ENCODE data around the gene CPNE7.
A peak's percentile ranks its signal among the peaks of the same experiment; 100 is the strongest.
"Not testable (repeated sequence)": the region's sequence is repeated elsewhere in the genome, so short reads cannot be mapped to it uniquely, and the experiment has no call there.

The CPNE7 gene

DNA sequence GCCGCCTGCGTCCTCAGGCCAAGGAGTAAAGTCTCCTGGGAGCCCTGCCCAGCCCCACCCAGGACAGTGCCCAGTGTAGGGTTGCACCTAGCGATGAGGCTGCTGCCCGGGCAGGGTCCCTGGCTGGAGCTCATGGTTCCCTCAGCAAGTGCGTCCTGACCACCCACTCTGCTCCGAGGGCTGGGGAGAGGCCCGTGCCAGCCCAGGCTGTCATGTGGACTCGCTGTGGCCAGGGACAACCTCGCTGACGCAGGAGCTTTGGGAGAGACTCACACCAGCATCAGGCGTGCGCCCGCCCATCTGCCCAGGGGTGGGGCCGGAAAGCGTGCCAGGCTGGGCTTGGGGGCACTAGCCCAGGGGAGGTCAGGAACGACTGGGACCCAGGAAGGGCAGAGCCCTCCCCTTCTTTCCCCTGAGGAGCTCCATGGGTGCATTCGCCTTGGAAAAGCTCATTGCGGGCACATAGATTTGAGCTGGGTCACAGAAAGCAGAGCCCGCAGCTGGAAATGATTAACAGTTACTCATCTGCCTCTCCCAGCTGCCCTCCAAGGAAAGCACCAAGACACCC, 57.6 kb downstream of the CPNE7 start:
- intact Hi-C loops (cut with DNase I), result no loop called here

GRCh38 chr16:89634463-89635385, 59.2 kb downstream of the CPNE7 start:
- intact Hi-C loops (cut with DNase I); DNase-seq: not testable (repeated sequence)

More for the DNA sequence above, 57.6 kb downstream of the CPNE7 start:
- no peak for DNase-seq

GRCh38 chr16:89636663-89637062, 61.1 kb downstream of the CPNE7 start:
- intact Hi-C loops (cut with DNase I), result no loop called here
- DNase-seq, result no peak

GRCh38 chr16:89637379-89637778, 61.8 kb downstream of the CPNE7 start:
- no peak for DNase-seq
- intact Hi-C loops (cut with DNase I), result no loop called here

- intact Hi-C loops (cut with DNase I), result no loop called here
- DNase-seq, result no peak
Measured at GRCh38 chr16:89638455-89638854, 62.9 kb downstream of the CPNE7 start.

- no peak for DNase-seq
- intact Hi-C loops (cut with DNase I), result no loop called here
Measured at GRCh38 chr16:89639385-89639784, 63.8 kb downstream of the CPNE7 start.

GRCh38 chr16:89641458-89642119, 66.0 kb downstream of the CPNE7 start:
- DNase-seq, result peak in 6 of 42 donors; percentile 20 to 51 (median 31)
- intact Hi-C loops (cut with DNase I), result no loop called here

DNA sequence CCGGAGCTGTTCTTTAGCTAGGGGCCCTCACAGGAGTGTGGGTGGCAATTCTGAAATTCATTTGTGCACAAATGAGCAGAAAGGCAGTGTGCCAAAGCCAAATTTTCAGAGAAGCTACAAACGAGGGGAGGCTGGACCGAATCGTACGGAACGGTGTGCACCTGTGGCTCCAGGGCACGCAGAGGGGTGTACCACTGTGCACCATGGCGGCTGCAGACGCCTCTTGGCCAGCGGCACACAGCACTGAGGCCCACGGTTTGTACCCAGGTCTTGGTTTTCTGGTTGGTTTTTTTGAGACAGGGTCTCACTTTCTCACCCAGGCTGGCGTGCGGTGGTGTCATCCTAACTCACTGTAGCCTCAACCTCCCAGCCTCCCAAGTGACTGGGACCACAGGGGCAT, 67.0 kb downstream of the CPNE7 start:
- DNase-seq, result no peak
- intact Hi-C loops (cut with DNase I), result no loop called here

GRCh38 chr16:89643769-89644300, 68.3 kb downstream of the CPNE7 start:
- intact Hi-C loops (cut with DNase I), result no loop called here
- peak in 1 of 42 donors; percentile 27 for DNase-seq

GRCh38 chr16:89645122-89645521, 69.6 kb downstream of the CPNE7 start:
- intact Hi-C loops (cut with DNase I), result no loop called here
- no peak for DNase-seq

GRCh38 chr16:89646270-89646669, 70.7 kb downstream of the CPNE7 start:
- no peak for DNase-seq
- intact Hi-C loops (cut with DNase I), result no loop called here
